ENCODE results near the gene GCM1.

GCM1 gene

DNA sequence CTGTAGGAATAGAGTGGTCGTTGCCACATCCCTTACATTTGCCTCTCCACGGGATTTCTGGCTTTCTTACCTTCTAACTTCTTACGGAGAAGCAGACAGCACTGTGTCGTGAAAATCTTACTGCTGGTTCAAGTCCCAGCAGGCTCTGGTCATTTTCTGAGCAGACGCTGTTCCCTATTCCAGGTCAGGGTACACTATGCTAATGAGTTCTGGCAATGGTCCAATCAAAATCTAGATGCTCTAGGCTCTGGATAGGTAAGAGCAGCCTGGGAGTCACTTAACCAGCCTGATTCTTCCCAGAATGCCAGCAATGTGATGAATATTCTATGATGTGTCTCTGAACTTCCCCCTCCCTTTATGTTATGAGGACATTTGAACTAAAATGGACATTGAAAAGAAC, at the start of gene GCM1:
TSS of gene GCM1 (minus strand) at position 158 of the 400 bp plus-strand sequence. CDS start 3,209 bp downstream, outside the sequence.
- TF ChIP-seq CTCF (IDR thresholded peaks at IDR 0.05): no peak

GRCh38 chr6:53197553-53197952, 48.9 kb upstream of the GCM1 start:
- no peak for TF ChIP-seq CTCF (IDR thresholded peaks at IDR 0.05)

GRCh38 chr6:53195048-53195447, 46.4 kb upstream of the GCM1 start:
- TF ChIP-seq CTCF (IDR thresholded peaks at IDR 0.05): no peak

DNA sequence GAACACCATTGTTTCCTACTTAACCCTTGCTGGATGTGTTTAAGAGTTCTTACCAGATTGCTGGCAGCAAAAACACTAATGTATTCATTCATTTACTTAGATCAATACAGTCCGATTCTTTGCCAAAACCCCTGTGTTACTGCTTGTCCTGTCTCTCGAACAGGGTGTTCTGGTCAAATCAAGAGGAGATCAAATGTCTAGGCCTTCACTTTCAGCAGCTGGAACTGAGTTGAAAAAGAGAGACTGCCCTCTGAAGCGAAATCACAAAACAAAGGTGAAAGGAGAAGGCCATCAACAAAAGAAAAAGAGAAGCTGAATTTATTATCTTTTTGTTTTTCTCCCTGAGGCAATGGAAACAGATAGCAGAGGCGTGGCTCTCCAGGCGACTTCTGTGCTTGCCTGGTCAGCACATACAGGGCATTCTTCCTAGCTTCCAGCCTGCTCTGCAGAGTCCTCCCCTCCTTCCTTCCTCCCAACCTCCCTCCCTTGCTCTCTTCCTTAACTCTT, 44.1 kb upstream of the GCM1 start:
- no peak for TF ChIP-seq CTCF (IDR thresholded peaks at IDR 0.05)

GRCh38 chr6:53189554-53189953, 40.9 kb upstream of the GCM1 start:
- no peak for TF ChIP-seq CTCF (IDR thresholded peaks at IDR 0.05)

- no peak for TF ChIP-seq CTCF (IDR thresholded peaks at IDR 0.05)
Observed at GRCh38 chr6:53188833-53189232, 40.2 kb upstream of the GCM1 start.

DNA sequence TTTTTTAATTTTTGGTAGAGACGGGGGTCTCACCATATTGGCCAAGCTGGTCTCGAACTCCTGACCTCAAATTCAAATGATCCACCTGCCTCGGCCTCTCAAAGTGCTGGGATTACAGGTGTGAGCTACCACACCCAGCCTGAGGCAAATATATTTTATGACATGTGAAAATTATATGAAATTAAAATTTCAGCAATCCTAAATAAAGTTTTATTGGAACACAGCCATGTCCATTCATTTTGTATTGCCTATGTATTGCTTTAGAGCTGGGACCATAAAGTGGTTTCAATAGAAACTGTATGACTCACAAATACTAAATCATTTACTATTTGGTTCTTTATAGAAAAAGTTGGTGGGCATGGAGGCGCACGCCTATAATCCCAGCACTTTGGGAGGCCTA, 32.0 kb upstream of the GCM1 start:
- no peak for TF ChIP-seq CTCF (IDR thresholded peaks at IDR 0.05)
